ENCODE results near the gene FOXN3.

DNA sequence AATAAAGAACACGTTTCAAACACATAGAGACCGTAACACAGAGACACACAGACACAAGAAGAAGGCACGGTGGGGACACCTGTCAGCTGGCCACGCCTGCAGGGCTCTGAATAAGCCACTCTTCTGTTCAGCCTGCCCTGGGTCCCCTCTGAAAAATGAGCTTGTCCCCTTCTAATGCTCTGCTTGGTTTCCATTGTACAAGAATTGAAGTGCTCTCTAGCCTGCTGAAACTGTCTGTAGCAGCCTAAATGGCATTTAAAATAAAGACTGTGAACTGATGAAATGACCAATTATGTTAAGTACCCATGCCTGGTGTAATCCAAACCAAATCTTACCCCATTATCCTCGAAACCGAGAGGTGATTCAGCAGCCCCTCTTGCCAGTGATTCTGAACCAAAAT lies 139.8 kb downstream of the FOXN3 start:
- TF ChIP-seq, protein P1, sequence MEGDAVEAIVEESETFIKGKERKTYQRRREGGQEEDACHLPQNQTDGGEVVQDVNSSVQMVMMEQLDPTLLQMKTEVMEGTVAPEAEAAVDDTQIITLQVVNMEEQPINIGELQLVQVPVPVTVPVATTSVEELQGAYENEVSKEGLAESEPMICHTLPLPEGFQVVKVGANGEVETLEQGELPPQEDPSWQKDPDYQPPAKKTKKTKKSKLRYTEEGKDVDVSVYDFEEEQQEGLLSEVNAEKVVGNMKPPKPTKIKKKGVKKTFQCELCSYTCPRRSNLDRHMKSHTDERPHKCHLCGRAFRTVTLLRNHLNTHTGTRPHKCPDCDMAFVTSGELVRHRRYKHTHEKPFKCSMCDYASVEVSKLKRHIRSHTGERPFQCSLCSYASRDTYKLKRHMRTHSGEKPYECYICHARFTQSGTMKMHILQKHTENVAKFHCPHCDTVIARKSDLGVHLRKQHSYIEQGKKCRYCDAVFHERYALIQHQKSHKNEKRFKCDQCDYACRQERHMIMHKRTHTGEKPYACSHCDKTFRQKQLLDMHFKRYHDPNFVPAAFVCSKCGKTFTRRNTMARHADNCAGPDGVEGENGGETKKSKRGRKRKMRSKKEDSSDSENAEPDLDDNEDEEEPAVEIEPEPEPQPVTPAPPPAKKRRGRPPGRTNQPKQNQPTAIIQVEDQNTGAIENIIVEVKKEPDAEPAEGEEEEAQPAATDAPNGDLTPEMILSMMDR (IDR thresholded peaks at IDR 0.05) = no peak
- TF ChIP-seq POLR2A (IDR thresholded peaks at IDR 0.05) = no peak

Data from lower leg skin (tissue), 3 donors.